ENCODE data around the gene THOC7.

THOC7 gene

GRCh38 chr3:63832395-63832794, 31.2 kb downstream of the THOC7 start:
- no peak for DNase-seq

- no peak for DNase-seq
Observed at GRCh38 chr3:63830526-63830925, 33.1 kb downstream of the THOC7 start.

DNA sequence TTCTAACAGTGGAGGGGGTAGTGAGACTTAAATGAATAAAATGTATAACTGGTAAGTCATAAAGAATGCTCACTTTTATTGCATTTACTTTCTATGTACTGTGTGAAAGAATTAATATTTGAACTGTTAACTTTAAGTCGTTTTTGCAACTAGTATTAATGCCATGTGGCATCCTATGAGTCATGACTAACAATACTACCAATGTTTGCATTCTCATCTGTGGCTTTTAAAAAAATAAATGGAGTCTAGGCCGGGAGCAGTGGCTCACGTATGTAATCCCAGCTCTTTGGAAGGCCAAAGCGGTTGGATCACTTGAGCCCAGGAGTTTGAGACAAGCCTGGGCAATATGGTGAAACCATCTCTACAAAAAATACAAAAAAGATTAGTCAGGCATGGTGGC, 39.3 kb downstream of the THOC7 start:
- DNase-seq: no peak

GRCh38 chr3:63819151-63819398, 44.5 kb downstream of the THOC7 start, which contains the start of gene C3orf49:
Gene C3orf49 (plus strand): TSS chr3:63819299. CDS start chr3:63819472, 173 bp downstream.
- DNase-seq: no peak

GRCh38 chr3:63818282-63819150, 45.1 kb downstream of the THOC7 start:
- DNase-seq: peak; percentile 28

GRCh38 chr3:63817225-63817624, 46.4 kb downstream of the THOC7 start:
- no peak for DNase-seq

DNA sequence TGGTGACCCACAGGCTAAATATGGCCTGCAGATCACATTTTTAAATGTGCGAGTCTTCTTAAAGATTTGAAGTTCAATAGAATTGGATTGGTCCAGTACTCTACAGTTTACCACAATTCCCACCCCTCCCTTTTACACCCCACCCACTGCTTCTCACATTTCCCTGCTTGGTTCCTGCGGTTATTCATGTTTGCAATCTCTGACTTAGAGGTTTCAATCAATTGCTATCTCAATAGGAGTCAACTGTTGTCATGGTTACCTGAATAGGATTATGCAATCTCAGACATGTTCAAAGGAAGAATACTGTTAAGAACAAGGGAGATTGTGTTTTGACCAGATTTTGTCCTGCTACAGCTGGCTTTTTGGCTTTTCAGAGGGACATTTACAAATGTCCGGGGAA, 49.4 kb downstream of the THOC7 start:
- DNase-seq: no peak

DNA sequence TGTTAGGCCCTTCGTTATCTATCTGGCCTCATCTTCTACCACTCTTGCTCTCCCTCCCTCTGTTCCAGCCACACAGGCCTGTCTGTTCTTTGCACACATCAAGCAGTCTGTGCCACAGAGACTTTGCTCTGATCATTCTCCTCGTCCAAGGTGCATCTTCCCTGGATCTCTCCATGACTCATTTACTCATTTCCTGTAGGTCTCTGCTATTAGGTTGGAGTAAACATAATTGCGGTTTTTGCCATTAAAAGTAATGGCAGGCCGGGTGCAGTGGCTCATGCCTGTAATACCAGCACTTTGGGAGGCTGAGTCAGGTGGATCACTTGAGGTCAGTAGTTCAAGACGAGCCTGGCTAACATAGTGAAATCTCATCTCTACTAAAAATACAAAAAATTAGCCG, 54.0 kb downstream of the THOC7 start:
- DNase-seq: no peak

- DNase-seq: no peak
Observed at GRCh38 chr3:63808633-63809032, 55.0 kb downstream of the THOC7 start.

- DNase-seq: no peak
Observed at GRCh38 chr3:63807961-63808565, 55.5 kb downstream of the THOC7 start.

- no peak for DNase-seq
Observed at GRCh38 chr3:63803911-63804310, 59.7 kb downstream of the THOC7 start.

DNA sequence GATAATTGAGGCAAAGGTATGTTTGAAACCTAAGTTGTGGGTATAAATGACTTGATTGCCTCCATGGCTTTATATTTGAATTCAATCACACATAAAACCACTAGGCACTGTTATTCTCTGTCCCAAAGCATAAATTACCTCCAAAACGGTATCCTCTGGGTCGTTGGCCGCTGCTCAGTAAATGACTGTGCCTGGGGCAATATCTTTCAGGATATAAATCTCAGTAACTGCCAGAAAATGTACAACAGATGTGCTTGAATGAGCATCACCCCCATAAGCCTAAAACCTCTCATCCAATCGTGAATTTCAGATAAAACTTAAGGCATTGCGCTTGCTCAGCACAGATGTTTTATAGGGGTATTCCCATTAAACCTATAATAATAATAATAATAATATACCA, 63.5 kb downstream of the THOC7 start:
- DNase-seq: no peak

DNA sequence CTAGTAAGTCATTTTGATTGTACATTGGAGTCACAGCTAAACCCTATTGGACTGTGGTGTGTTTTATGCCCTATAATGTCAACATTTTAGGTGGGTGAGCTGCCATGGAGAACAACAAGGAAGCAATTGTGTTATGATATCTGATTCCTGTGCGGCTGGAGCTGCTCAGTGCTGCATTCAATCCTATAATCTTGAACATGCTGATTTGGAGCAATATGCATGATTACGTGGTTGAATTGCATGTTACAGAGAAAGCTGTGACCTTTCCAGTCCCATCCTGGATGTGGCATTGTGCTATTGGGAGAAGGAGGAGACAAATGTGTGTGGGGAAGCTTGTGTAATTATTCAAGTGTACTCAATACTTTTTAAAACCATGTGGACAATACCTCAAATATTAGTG, 64.7 kb downstream of the THOC7 start:
- no peak for DNase-seq

- DNase-seq: no peak
Observed at GRCh38 chr3:63798544-63798943, 65.1 kb downstream of the THOC7 start.

DNA sequence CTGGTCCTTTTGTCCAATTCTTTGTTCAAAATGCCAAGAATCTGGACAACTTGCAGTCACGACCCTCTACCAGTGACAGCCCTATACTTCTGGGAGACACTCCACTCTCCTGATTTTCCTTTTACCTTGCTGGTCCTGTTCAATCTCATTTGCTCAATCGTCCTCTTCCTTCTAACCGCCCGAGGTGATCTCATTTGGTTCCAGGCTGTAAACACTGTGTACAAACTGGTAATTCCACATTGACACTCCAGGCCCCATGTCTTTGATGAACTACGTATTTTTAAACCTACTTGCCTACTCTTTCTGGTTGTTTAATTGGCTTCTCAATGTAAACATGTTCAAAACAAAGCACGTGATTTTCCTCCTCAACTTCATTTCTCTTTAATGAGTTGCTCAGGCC, 68.2 kb downstream of the THOC7 start:
- DNase-seq: no peak

DNA sequence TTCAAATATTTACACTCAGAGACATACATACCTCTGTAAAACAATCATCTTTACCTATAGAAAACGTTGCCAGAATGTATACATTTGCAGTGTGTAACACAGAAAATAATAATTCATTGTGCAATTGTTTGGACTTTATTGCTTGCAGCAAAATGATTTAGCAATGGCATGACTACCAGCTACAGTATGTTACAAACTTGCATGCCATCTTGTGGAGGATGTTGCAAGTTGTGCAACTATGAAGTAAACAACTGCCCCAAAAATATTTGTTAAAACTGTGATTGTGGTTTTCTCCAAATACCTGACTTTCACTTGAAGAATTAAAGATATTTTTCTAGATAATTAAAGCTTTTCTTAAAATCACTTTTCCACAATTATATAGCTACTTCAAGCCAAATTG, 71.6 kb downstream of the THOC7 start:
- DNase-seq: no peak
